ENCODE measurements around the gene HOXA6. TPM values are rescaled to one million over a fixed set of nuclear protein-coding genes. Genes with fewer than 3 reads are reported as not detected.

HOXA6 gene
- total and polyA plus RNA-seq, 9 donors, result 4.2 to 10.5 (median 5.6) TPM

- Histone ChIP-seq H3K27me3 (ENCODE audit: control insufficient read depth, insufficient read depth, low read length) (peaks cover 63% of the 10 kb centered on the region), H3K36me3 (ENCODE audit: control insufficient read depth, insufficient read depth, low read length) (peaks cover 22% of the 10 kb centered on the region), H3K9me3 (replicated peaks; ENCODE audit: control insufficient read depth, low read depth, low read length) (no peaks in the 10 kb centered on the region), H3K4me1 (ENCODE audit: control insufficient read depth, insufficient read depth, low read length) (peaks cover 87% of the 10 kb centered on the region), H3K27ac (ENCODE audit: low read length) (peak overlapping the region; percentile 94), H3K4me3 (ENCODE audit: low read length) (peak overlapping the region; percentile 79)
- no peak for DNase-seq
- 31% methylated on average over 7 of the region's 13 CpGs for WGBS (ENCODE audit: insufficient coverage)
Measured at GRCh38 chr7:27149842-27150567, 2.4 kb upstream of the HOXA6 start.

GRCh38 chr7:27148756-27149641, 1.4 kb upstream of the HOXA6 start:
- Histone ChIP-seq H3K36me3 (ENCODE audit: control insufficient read depth, insufficient read depth, low read length) (peaks cover 24% of the 10 kb centered on the region), H3K9me3 (replicated peaks; ENCODE audit: control insufficient read depth, low read depth, low read length) (no peaks in the 10 kb centered on the region), H3K27me3 (ENCODE audit: control insufficient read depth, insufficient read depth, low read length) (peaks cover 60% of the 10 kb centered on the region), H3K4me3 (ENCODE audit: low read length) (peak overlapping the region; percentile 79), H3K4me1 (ENCODE audit: control insufficient read depth, insufficient read depth, low read length) (peaks cover 86% of the 10 kb centered on the region), H3K27ac (ENCODE audit: low read length) (peak overlapping the region; percentile 94)
- DNase-seq, result peak; percentile 55
- 31% methylated on average over 25 of the region's 30 CpGs for WGBS (ENCODE audit: insufficient coverage)

- Histone ChIP-seq H3K36me3 (ENCODE audit: control insufficient read depth, insufficient read depth, low read length) (peaks cover 25% of the 10 kb centered on the region), H3K27me3 (ENCODE audit: control insufficient read depth, insufficient read depth, low read length) (peaks cover 57% of the 10 kb centered on the region), H3K4me1 (ENCODE audit: control insufficient read depth, insufficient read depth, low read length) (peaks cover 84% of the 10 kb centered on the region), H3K27ac (ENCODE audit: low read length) (peak overlapping the region; percentile 94), H3K9me3 (replicated peaks; ENCODE audit: control insufficient read depth, low read depth, low read length) (no peaks in the 10 kb centered on the region), H3K4me3 (ENCODE audit: low read length) (peak overlapping the region; percentile 79)
- peak; percentile 64 for DNase-seq
- 14% methylated on average over 28 of the region's 28 CpGs for WGBS (ENCODE audit: insufficient coverage)
Measured at GRCh38 chr7:27148031-27148755, 619 bp upstream of the HOXA6 start.

- Histone ChIP-seq H3K4me3 (ENCODE audit: low read length) (peak overlapping the region; percentile 79), H3K36me3 (ENCODE audit: control insufficient read depth, insufficient read depth, low read length) (peaks cover 35% of the 10 kb centered on the region), H3K4me1 (ENCODE audit: control insufficient read depth, insufficient read depth, low read length) (peaks cover 72% of the 10 kb centered on the region), H3K27ac (ENCODE audit: low read length) (peak overlapping the region; percentile 94), H3K27me3 (ENCODE audit: control insufficient read depth, insufficient read depth, low read length) (peaks cover 47% of the 10 kb centered on the region), H3K9me3 (replicated peaks; ENCODE audit: control insufficient read depth, low read depth, low read length) (no peaks in the 10 kb centered on the region)
- WGBS (ENCODE audit: insufficient coverage), result 78% methylated on average over 4 of the region's 5 CpGs
- peak; percentile 48 for DNase-seq
Measured at GRCh38 chr7:27146491-27147198, 929 bp downstream of the HOXA6 start.

- Histone ChIP-seq H3K4me1 (ENCODE audit: control insufficient read depth, insufficient read depth, low read length) (peaks cover 65% of the 10 kb centered on the region), H3K4me3 (ENCODE audit: low read length) (no peak overlapping the region), H3K9me3 (replicated peaks; ENCODE audit: control insufficient read depth, low read depth, low read length) (no peaks in the 10 kb centered on the region), H3K27ac (ENCODE audit: low read length) (peak overlapping the region; percentile 94), H3K36me3 (ENCODE audit: control insufficient read depth, insufficient read depth, low read length) (peaks cover 37% of the 10 kb centered on the region), H3K27me3 (ENCODE audit: control insufficient read depth, insufficient read depth, low read length) (peaks cover 40% of the 10 kb centered on the region)
- no peak for DNase-seq
- WGBS (ENCODE audit: insufficient coverage), result 60% methylated on average over 1 of the region's 11 CpGs
Measured at GRCh38 chr7:27145914-27146412, 1.6 kb downstream of the HOXA6 start.

GRCh38 chr7:27145165-27145913, 2.2 kb downstream of the HOXA6 start:
- H3K27me3 ChIP-seq (ENCODE audit: control insufficient read depth, insufficient read depth, low read length), result peaks cover 37% of the 10 kb centered on the region
- peak overlapping the region; percentile 59 for H3K27ac ChIP-seq (ENCODE audit: low read length)
- no peak for DNase-seq
- peaks cover 40% of the 10 kb centered on the region for H3K36me3 ChIP-seq (ENCODE audit: control insufficient read depth, insufficient read depth, low read length)
- H3K4me3 ChIP-seq (ENCODE audit: low read length), result no peak overlapping the region
- WGBS (ENCODE audit: insufficient coverage), result 71% methylated on average over 42 of the region's 47 CpGs
- peaks cover 66% of the 10 kb centered on the region for H3K4me1 ChIP-seq (ENCODE audit: control insufficient read depth, insufficient read depth, low read length)
- H3K9me3 ChIP-seq (replicated peaks; ENCODE audit: control insufficient read depth, low read depth, low read length), result no peaks in the 10 kb centered on the region

GRCh38 chr7:27144781-27145164, 2.8 kb downstream of the HOXA6 start:
- peaks cover 40% of the 10 kb centered on the region for H3K36me3 ChIP-seq (ENCODE audit: control insufficient read depth, insufficient read depth, low read length)
- H3K9me3 ChIP-seq (replicated peaks; ENCODE audit: control insufficient read depth, low read depth, low read length), result no peaks in the 10 kb centered on the region
- DNase-seq, result no peak
- H3K27ac ChIP-seq (ENCODE audit: low read length), result peak overlapping the region; percentile 59
- peaks cover 37% of the 10 kb centered on the region for H3K27me3 ChIP-seq (ENCODE audit: control insufficient read depth, insufficient read depth, low read length)
- peaks cover 62% of the 10 kb centered on the region for H3K4me1 ChIP-seq (ENCODE audit: control insufficient read depth, insufficient read depth, low read length)
- WGBS (ENCODE audit: insufficient coverage), result 44% methylated on average over 31 of the region's 31 CpGs
- H3K4me3 ChIP-seq (ENCODE audit: low read length), result peak overlapping the region; percentile 5

- 69% methylated on average over 21 of the region's 40 CpGs for WGBS (ENCODE audit: insufficient coverage)
- Histone ChIP-seq H3K36me3 (ENCODE audit: control insufficient read depth, insufficient read depth, low read length) (peaks cover 40% of the 10 kb centered on the region), H3K9me3 (replicated peaks; ENCODE audit: control insufficient read depth, low read depth, low read length) (no peaks in the 10 kb centered on the region), H3K27me3 (ENCODE audit: control insufficient read depth, insufficient read depth, low read length) (peaks cover 37% of the 10 kb centered on the region), H3K4me1 (ENCODE audit: control insufficient read depth, insufficient read depth, low read length) (peaks cover 60% of the 10 kb centered on the region), H3K4me3 (ENCODE audit: low read length) (peak overlapping the region; percentile 21), H3K27ac (ENCODE audit: low read length) (peak overlapping the region; percentile 59)
- DNase-seq, result no peak
Measured at GRCh38 chr7:27143950-27144780, 3.4 kb downstream of the HOXA6 start.
